GM20000 (cell line): Measurements from ENCODE around the gene FST.
A peak's percentile ranks its signal among the peaks of the same experiment; 100 is the strongest.

Experiments used
- DNase-seq: peaks from one replicate; pipeline ENCODE4 v3.0.0; 2012; ENCODE audit warnings: low spot score
- CTCF ChIP-seq: IDR thresholded peaks from 2 replicates; pipeline ENCODE4 v1.5.1; 2012; ENCODE audit warnings: mild to moderate bottlenecking, control low read depth; ENCODE audit errors: extremely low read depth, missing control alignments

FST gene

GRCh38 chr5:53480416-53481158, at the start of gene FST:
Gene FST, plus strand, starts transcription at chr5:53480629. Its CDS starts 163 bp downstream, at chr5:53480792.
- peak; percentile 35 for DNase-seq
- no peak for TF ChIP-seq CTCF

GRCh38 chr5:53431665-53432064, 48.8 kb upstream of the FST start:
- no peak for DNase-seq
- TF ChIP-seq CTCF = no peak

GRCh38 chr5:53433026-53433425, 47.4 kb upstream of the FST start:
- no peak for DNase-seq
- no peak for TF ChIP-seq CTCF

- no peak for DNase-seq
- TF ChIP-seq CTCF = no peak
These were observed 45.9 kb upstream of the FST start for GRCh38 chr5:53434541-53434940.

GRCh38 chr5:53436480-53437191, 43.8 kb upstream of the FST start:
- DNase-seq = no peak
- no peak for TF ChIP-seq CTCF

GRCh38 chr5:53438079-53438478, 42.4 kb upstream of the FST start:
- no peak for DNase-seq
- TF ChIP-seq CTCF = no peak
